Transverse colon (tissue), 4 donors: Measurements from ENCODE around the gene BEX5. TPM values are rescaled to one million over a fixed set of nuclear protein-coding genes. Genes with fewer than 3 reads are reported as not detected.
"Not testable (repeated sequence)": the region's sequence is repeated elsewhere in the genome, so short reads cannot be mapped to it uniquely, and the experiment has no call there.

Source experiments
- DNase-seq: peaks from one replicate; pipeline ENCODE4 v3.0.0-alpha.2; 2019
- H3K27ac ChIP-seq, 4 donors: fragments of 200-600 bp; sonication (generic); 2 replicates each; pipeline ENCODE4 v1.5.1; 2016 to 2018; ENCODE audit warnings: inconsistent platforms in 4 of 4
- H3K27me3 ChIP-seq: fragments of 200-600 bp; sonication (generic); 2 replicates; pipeline ENCODE4 v1.5.1; 2017; ENCODE audit warnings: inconsistent platforms
- H3K36me3 ChIP-seq, 4 donors: fragments of 200-600 bp; sonication (generic); 2 replicates each; pipeline ENCODE4 v1.5.1; 2017 to 2019; ENCODE audit warnings: inconsistent platforms in 4 of 4
- H3K4me1 ChIP-seq, 4 donors: fragments of 200-600 bp; sonication (generic); 2 replicates each; pipeline ENCODE4 v1.5.1; 2017 to 2020; ENCODE audit warnings: inconsistent platforms in 4 of 4
- H3K4me3 ChIP-seq, 4 donors: fragments of 200-600 bp; sonication (generic); 1 replicate in 1 of 4; 2 replicates in 3 of 4; pipeline versions ENCODE4 v1.5.1 to v1.6.1; 2017 to 2019; ENCODE audit warnings: inconsistent platforms in 4 of 4
- H3K9me3 ChIP-seq, 2 donors: fragments of 200-600 bp; sonication (generic); 2 replicates each; pipeline ENCODE4 v1.5.1; 2017 to 2019; ENCODE audit warnings: inconsistent platforms in 2 of 2
- EP300 ChIP-seq: sonication (generic); formaldehyde crosslinking; IDR thresholded peaks from one replicate; pipeline ENCODE4 v1.6.1; 2017; ENCODE audit warnings: antibody characterized with exemption, low read depth
- POLR2A ChIP-seq: fragments of 450-650 bp; IDR thresholded peaks from one replicate; pipeline ENCODE4 v1.6.1; 2016; ENCODE audit warnings: antibody characterized with exemption, mild to moderate bottlenecking, moderate library complexity
- POLR2AphosphoS5 ChIP-seq, 3 donors: sonication (generic); formaldehyde crosslinking; IDR thresholded peaks; one replicate each; pipeline ENCODE4 v1.6.1; 2016; ENCODE audit warnings: antibody characterized with exemption in 3 of 3
- WGBS, 2 donors: methylation state at CpG; one replicate each; pipeline ENCODE4 v1.1.5; 2018; ENCODE audit warnings: low coverage in 1 of 2; 5-methylcytosine and 5-hydroxymethylcytosine counted together
- in situ Hi-C, 4 donors: fragments of 200-750 bp; cut with MboI; loops; one replicate each; pipeline versions ENCODE4 v1.15.0 to v1.15.1; 2017; ENCODE audit warnings: low sequenced_read_pairs in 3 of 4, low pct_ligation_motif_present in 1 of 4, low pct_unique_long_range_greater_than_20kb in 1 of 4
- intact Hi-C: fragments of 100-400 bp; cut with DNase I; formaldehyde crosslinking; loops from one replicate; pipeline ENCODE4 v1.15.1; 2023; ENCODE audit warnings: low total_unique reads
- total RNA-seq, 4 donors: library from RNA; depleted of rRNA; stranded (reverse); fragments of >200 nt; gene quantifications; one replicate each; pipeline ENCODE4 v1.1.0, GENCODE V29; 2016
- TF ChIP-seq, protein P1 (sequence below), 5 experiments: fragments of 200-600 bp in 3 of 5; fragments of 450-650 bp in 2 of 5; sonication (generic) in 3 of 5; IDR thresholded peaks; 1 replicate in 2 of 5; 2 replicates in 3 of 5; pipeline ENCODE4 v1.5.1; 2016 to 2017; ENCODE audit warnings: antibody characterized with exemption in 5 of 5, inconsistent platforms in 3 of 5, mild to moderate bottlenecking in 2 of 5, moderate library complexity in 1 of 5

Gene BEX5
- total RNA-seq, 4 donors from 2014 or later, result 1.5 to 4.0 TPM; not detected in 2

GRCh38 chrX:102126863-102127262 is 28.9 kb downstream of the BEX5 start:
- Histone ChIP-seq H3K9me3 (no peaks in the 10 kb centered on the region), H3K36me3 (no peaks in the 10 kb centered on the region), H3K4me1 (no peaks in the 10 kb centered on the region), H3K4me3 (no peak overlapping the region), H3K27me3 (no peaks in the 10 kb centered on the region), H3K27ac (peak overlapping the region in 2 of 4 donors; percentile 45 to 67)
- 33 to 51% methylated on average over 1 to 8 of the region's 8 CpGs for WGBS, 2 donors
- intact Hi-C loops (no loop called here), in situ Hi-C loops (no loop called here)
- no peak for DNase-seq
- no peak for TF ChIP-seq POLR2A
- TF ChIP-seq, protein P1, sequence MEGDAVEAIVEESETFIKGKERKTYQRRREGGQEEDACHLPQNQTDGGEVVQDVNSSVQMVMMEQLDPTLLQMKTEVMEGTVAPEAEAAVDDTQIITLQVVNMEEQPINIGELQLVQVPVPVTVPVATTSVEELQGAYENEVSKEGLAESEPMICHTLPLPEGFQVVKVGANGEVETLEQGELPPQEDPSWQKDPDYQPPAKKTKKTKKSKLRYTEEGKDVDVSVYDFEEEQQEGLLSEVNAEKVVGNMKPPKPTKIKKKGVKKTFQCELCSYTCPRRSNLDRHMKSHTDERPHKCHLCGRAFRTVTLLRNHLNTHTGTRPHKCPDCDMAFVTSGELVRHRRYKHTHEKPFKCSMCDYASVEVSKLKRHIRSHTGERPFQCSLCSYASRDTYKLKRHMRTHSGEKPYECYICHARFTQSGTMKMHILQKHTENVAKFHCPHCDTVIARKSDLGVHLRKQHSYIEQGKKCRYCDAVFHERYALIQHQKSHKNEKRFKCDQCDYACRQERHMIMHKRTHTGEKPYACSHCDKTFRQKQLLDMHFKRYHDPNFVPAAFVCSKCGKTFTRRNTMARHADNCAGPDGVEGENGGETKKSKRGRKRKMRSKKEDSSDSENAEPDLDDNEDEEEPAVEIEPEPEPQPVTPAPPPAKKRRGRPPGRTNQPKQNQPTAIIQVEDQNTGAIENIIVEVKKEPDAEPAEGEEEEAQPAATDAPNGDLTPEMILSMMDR (IDR thresholded peaks at IDR 0.05), result no peak
- TF ChIP-seq POLR2AphosphoS5 (IDR thresholded peaks at IDR 0.05), result no peak
- no peak for TF ChIP-seq EP300

- DNase-seq, H3K4me1 ChIP-seq, H3K27me3 ChIP-seq, H3K9me3 ChIP-seq, intact Hi-C loops, in situ Hi-C loops, H3K36me3 ChIP-seq: not testable (repeated sequence)
- 51% methylated on average over 21 of the region's 21 CpGs; no CpG with 5 or more reads in 1 of the 2 donors for WGBS, 2 donors
- peak overlapping the region in 1 of 4 donors; percentile 27 for H3K4me3 ChIP-seq
- H3K27ac ChIP-seq, result peak overlapping the region in 3 of 4 donors; percentile 9 to 67 (median 45)
Measured at GRCh38 chrX:102126080-102126818, 29.5 kb downstream of the BEX5 start.

DNA sequence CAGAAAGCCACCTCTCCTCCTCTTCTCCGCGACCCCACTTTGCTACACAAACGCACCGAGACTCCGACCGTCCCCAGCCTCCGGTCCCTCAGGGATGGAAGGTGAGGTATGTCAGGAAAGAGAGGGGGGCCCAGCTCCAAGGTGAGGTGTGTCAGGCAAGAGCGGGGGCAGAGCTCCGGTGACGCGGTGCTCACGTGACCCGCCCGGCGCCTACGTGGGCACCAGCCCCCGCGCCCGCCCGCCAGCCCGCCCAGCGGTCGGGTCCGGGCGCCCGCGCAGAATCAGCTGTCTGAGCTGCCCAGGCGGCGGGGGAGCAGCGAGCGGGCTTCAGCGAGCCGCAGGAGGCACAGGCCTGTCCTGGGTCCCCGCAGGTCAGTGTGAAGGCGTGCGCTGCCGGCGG is 30.3 kb downstream of the BEX5 start, which contains the start of gene TCEAL2:
Gene TCEAL2, plus strand, starts transcription at position 244 of the 400 bp plus-strand sequence. CDS start 1,152 bp downstream, outside the sequence.
- WGBS, 2 donors, result 30% methylated on average over 23 of the region's 38 CpGs; no CpG with 5 or more reads in 1 of the 2 donors
- in situ Hi-C loops, H3K4me1 ChIP-seq, intact Hi-C loops, H3K9me3 ChIP-seq, DNase-seq, H3K27me3 ChIP-seq, H3K36me3 ChIP-seq: not testable (repeated sequence)
- H3K4me3 ChIP-seq, result peak within 1 kb of the TSS in 1 of 4 donors; percentile 27
- peak within 1 kb of the TSS in 3 of 4 donors; percentile 9 to 67 (median 45) for H3K27ac ChIP-seq

DNA sequence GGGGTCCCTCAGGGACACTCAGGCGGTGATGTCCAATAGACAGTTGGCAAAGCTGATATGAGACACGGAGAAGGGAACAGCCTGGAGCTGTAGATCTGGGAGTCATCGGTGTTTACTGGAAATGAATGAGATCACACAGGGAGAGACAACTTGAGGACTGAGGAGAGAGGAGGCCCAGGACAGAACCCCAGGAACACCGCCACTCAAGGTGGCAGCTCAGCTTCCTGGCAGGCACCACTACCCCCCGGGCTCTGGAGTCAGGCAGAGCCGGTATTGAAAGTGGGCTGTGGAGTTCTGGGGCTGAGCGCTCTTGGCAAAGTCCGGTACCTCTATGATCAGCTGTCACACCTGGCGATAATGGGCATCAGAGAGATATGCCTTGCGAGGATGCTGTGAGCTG is 30.8 kb downstream of the BEX5 start:
- Histone ChIP-seq H3K4me3 (peak overlapping the region in 1 of 4 donors; percentile 25), H3K27ac (peak overlapping the region in 1 of 4 donors; percentile 14)
- H3K27me3 ChIP-seq, H3K4me1 ChIP-seq, H3K36me3 ChIP-seq, intact Hi-C loops, H3K9me3 ChIP-seq, in situ Hi-C loops, DNase-seq: not testable (repeated sequence)
- WGBS, 2 donors, result 40% methylated on average over 8 of the region's 10 CpGs; no CpG with 5 or more reads in 1 of the 2 donors

DNA sequence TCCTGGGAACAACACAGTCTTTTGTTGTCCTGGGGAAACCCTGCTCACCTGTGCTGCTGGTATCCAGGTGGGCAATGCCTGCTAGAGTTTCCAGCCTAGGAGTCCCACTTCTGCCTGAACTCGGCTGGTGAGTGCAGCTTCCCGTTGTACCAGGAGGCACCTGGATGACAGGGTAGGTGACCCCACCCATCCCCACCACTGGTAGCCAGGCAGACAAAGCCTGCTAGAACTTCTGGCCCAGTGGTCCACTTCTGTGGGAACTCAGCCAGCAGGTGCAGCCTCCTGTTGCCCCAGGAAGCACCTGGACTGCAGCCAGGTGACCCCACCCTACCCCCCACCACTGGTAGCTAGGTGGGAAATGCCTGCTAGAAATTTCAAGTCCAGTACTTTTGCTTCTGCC is 40.0 kb downstream of the BEX5 start:
- no peak for DNase-seq
- WGBS, 2 donors, result 100% methylated on average over 2 of the region's 2 CpGs; no CpG with 5 or more reads in 1 of the 2 donors

More for the DNA sequence above, 40.0 kb downstream of the BEX5 start:
- in situ Hi-C loops, result no loop called here
- intact Hi-C loops, result no loop called here
- Histone ChIP-seq H3K36me3 (no peaks in the 10 kb centered on the region), H3K9me3 (no peaks in the 10 kb centered on the region), H3K4me3 (no peak overlapping the region), H3K27me3 (no peaks in the 10 kb centered on the region), H3K27ac (no peak overlapping the region), H3K4me1 (no peaks in the 10 kb centered on the region)
- TF ChIP-seq, protein P1 (IDR thresholded peaks at IDR 0.05), result no peak
- TF ChIP-seq POLR2A (no peak), EP300 (no peak), POLR2AphosphoS5 (IDR thresholded peaks at IDR 0.05) (no peak)
